Lung (tissue), 12 donors: ENCODE results near the gene PARD6G. TPM values are rescaled to one million over a fixed set of nuclear protein-coding genes. Genes with fewer than 3 reads are reported as not detected.

ENCODE experiments used
- ATAC-seq: fragments of 200-7000 bp; cut with Tn5 transposase; one replicate; pipeline ENCODE4 v1.9.1; 2020; ENCODE audit warnings: moderate number of reproducible peaks; ENCODE audit not compliant: insufficient read depth, low FRiP score
- DNase-seq, 3 donors: peaks; one replicate each; pipeline ENCODE4 v3.0.0-alpha.2; 2013 to 2017
- H3K27ac ChIP-seq, 2 donors: one replicate each; pipeline ENCODE4 v1.5.1; 2013; ENCODE audit warnings: mild to moderate bottlenecking in 2 of 2, moderate library complexity in 2 of 2, control low read depth in 1 of 2, inconsistent platforms in 1 of 2, low read depth in 1 of 2, low read length in 1 of 2
- H3K27me3 ChIP-seq, 3 donors: one replicate each; pipeline ENCODE4 v1.5.1; 2013; ENCODE audit warnings: low read length in 2 of 3; ENCODE audit not compliant: control insufficient read depth in 3 of 3, insufficient read depth in 3 of 3
- H3K36me3 ChIP-seq, 4 donors: one replicate each; pipeline ENCODE4 v1.5.1; 2013; ENCODE audit warnings: low read length in 4 of 4, mild to moderate bottlenecking in 1 of 4, moderate library complexity in 1 of 4; ENCODE audit not compliant: control insufficient read depth in 4 of 4, insufficient read depth in 4 of 4
- H3K4me1 ChIP-seq, 5 donors: one replicate each; pipeline ENCODE4 v1.5.1; 2013; ENCODE audit warnings: low read length in 5 of 5, mild to moderate bottlenecking in 2 of 5, moderate library complexity in 1 of 5; ENCODE audit not compliant: control insufficient read depth in 5 of 5, insufficient read depth in 5 of 5
- H3K4me3 ChIP-seq: one replicate; pipeline ENCODE4 v1.5.1; 2013; ENCODE audit warnings: mild to moderate bottlenecking, control low read depth, moderate library complexity
- H3K9ac ChIP-seq, 2 donors: one replicate each; pipeline ENCODE4 v1.5.1; 2013; ENCODE audit warnings: low read length in 2 of 2, control low read depth in 1 of 2; ENCODE audit not compliant: insufficient read depth in 1 of 2
- H3K9me3 ChIP-seq, 4 donors: one replicate each; pipeline ENCODE4 v1.5.1; 2013; ENCODE audit warnings: low read length in 3 of 4, mild to moderate bottlenecking in 1 of 4, moderate library complexity in 1 of 4; ENCODE audit not compliant: control insufficient read depth in 4 of 4, insufficient read depth in 3 of 4
- CTCF ChIP-seq: IDR thresholded peaks from 2 replicates; pipeline ENCODE4 v1.5.1; 2012; ENCODE audit warnings: mild to moderate bottlenecking; ENCODE audit errors: control extremely low read depth, extremely low read depth
- WGBS, 2 donors: extraction: QIAGEN DNeasy Blood & Tissue Kit; methylation state at CpG; one replicate each; pipeline ENCODE4 v1.1.7; 2013; 5-methylcytosine and 5-hydroxymethylcytosine counted together
- polyA plus RNA-seq, 2 donors: library from polyadenylated mRNA; stranded (reverse); fragments of 200-250 nt; gene quantifications; one replicate each; pipeline ENCODE4 v1.2.1, GENCODE V29; 2013
- total RNA-seq, 2 donors: library from RNA; depleted of rRNA in 1 of 2; stranded (reverse); fragments of >200 nt in 1 of 2; gene quantifications; one replicate each; pipeline ENCODE4 v1.2.1, GENCODE V29; 2014 to 2021
- donor health status: control.
- donor health status: control.
- donor health status: Bipolar disorder and iron deficiency.
- donor health status: healthy.
- donor health status: DM: yes; HTN: yes; CAD: no.

Gene PARD6G
- total and polyA plus RNA-seq, 4 donors, result 1.8 to 9.8 (median 3.1) TPM

- Histone ChIP-seq H3K9me3 (no peaks in the 10 kb centered on the region), H3K27me3 (no peaks in the 10 kb centered on the region), H3K4me3 (no peak overlapping the region), H3K27ac (no peak overlapping the region), H3K4me1 (peaks cover 0 to 8% (median 6%) of the 10 kb centered on the region in 5 donors), H3K36me3 (peaks cover 0 to 3% (median 0%) of the 10 kb centered on the region in 4 donors), H3K9ac (no peak overlapping the region)
- no peak for ATAC-seq
- 85 to 87% methylated on average over 30 of the region's 30 CpGs for WGBS, 2 donors
- no peak for DNase-seq
- TF ChIP-seq CTCF, result no peak
These were observed 68.1 kb downstream of the PARD6G start for GRCh38 chr18:80178935-80179818.

GRCh38 chr18:80177128-80177527, 70.2 kb downstream of the PARD6G start:
- Histone ChIP-seq H3K36me3 (peaks cover 0 to 3% (median 0%) of the 10 kb centered on the region in 4 donors), H3K27me3 (no peaks in the 10 kb centered on the region), H3K27ac (no peak overlapping the region), H3K9ac (no peak overlapping the region), H3K9me3 (no peaks in the 10 kb centered on the region), H3K4me3 (no peak overlapping the region), H3K4me1 (peaks cover 0 to 8% (median 6%) of the 10 kb centered on the region in 5 donors)
- no peak for ATAC-seq
- no peak for DNase-seq
- no peak for TF ChIP-seq CTCF
- 86 to 89% methylated on average over 8 of the region's 8 CpGs for WGBS, 2 donors

- no peak overlapping the region for H3K4me3 ChIP-seq
- no peak overlapping the region for H3K27ac ChIP-seq
- H3K9me3 ChIP-seq, result no peaks in the 10 kb centered on the region
- 58 to 75% methylated on average over 17 of the region's 17 CpGs for WGBS, 2 donors
- no peak overlapping the region for H3K9ac ChIP-seq
- ATAC-seq, result no peak
- peaks cover 0 to 8% (median 6%) of the 10 kb centered on the region in 5 donors for H3K4me1 ChIP-seq
- peaks cover 0 to 3% (median 0%) of the 10 kb centered on the region in 4 donors for H3K36me3 ChIP-seq
- peak; percentile 63 to 89 (median 74) for DNase-seq
- no peak for TF ChIP-seq CTCF
- H3K27me3 ChIP-seq, result no peaks in the 10 kb centered on the region
These were observed 70.8 kb downstream of the PARD6G start for GRCh38 chr18:80176334-80177073.
